Activated CD4-positive, CD25-positive, alpha-beta regulatory T cell treated with anti-CD3 and anti-CD28 coated beads, Interleukin-2, amount 50 U/mL, for 16 hours (primary cell): ENCODE results near the gene LDB3.

ENCODE experiments used
- DNase-seq: peaks from one replicate; pipeline ENCODE4 v3.0.0-alpha.2; 2020; ENCODE audit warnings: low read depth, low spot score

Gene LDB3

GRCh38 chr10:86685893-86686632 is 17.8 kb downstream of the LDB3 start:
- DNase-seq = no peak

- no peak for DNase-seq
These were observed 18.7 kb downstream of the LDB3 start for GRCh38 chr10:86686972-86687371.

GRCh38 chr10:86687750-86688149 is 19.4 kb downstream of the LDB3 start:
- DNase-seq = no peak

- DNase-seq = no peak
These were observed 20.1 kb downstream of the LDB3 start for GRCh38 chr10:86688398-86688921.

GRCh38 chr10:86689146-86689545 is 20.8 kb downstream of the LDB3 start:
- no peak for DNase-seq

- no peak for DNase-seq
These were observed 21.9 kb downstream of the LDB3 start for GRCh38 chr10:86690231-86690630.

- no peak for DNase-seq
These were observed 22.4 kb downstream of the LDB3 start for GRCh38 chr10:86690657-86691084.

- DNase-seq = no peak
These were observed 23.2 kb downstream of the LDB3 start for GRCh38 chr10:86691333-86692022.

GRCh38 chr10:86692023-86692514 is 23.8 kb downstream of the LDB3 start:
- DNase-seq = no peak

- DNase-seq = no peak
These were observed 24.4 kb downstream of the LDB3 start for GRCh38 chr10:86692664-86693063.

- DNase-seq = no peak
These were observed 25.0 kb downstream of the LDB3 start for GRCh38 chr10:86693275-86693674.

- no peak for DNase-seq
These were observed 25.5 kb downstream of the LDB3 start for GRCh38 chr10:86693721-86694369.

- no peak for DNase-seq
These were observed 30.1 kb downstream of the LDB3 start for GRCh38 chr10:86698207-86698940.

- no peak for DNase-seq
These were observed 30.8 kb downstream of the LDB3 start for GRCh38 chr10:86699125-86699524.

GRCh38 chr10:86699541-86699940 is 31.2 kb downstream of the LDB3 start:
- no peak for DNase-seq

GRCh38 chr10:86699991-86700840 is 31.9 kb downstream of the LDB3 start:
- DNase-seq = no peak

- DNase-seq = no peak
These were observed 32.7 kb downstream of the LDB3 start for GRCh38 chr10:86700851-86701617.

GRCh38 chr10:86703176-86703575 is 34.9 kb downstream of the LDB3 start:
- DNase-seq = no peak

- no peak for DNase-seq
These were observed 36.8 kb downstream of the LDB3 start for GRCh38 chr10:86705139-86705538.

- DNase-seq = no peak
These were observed 37.6 kb downstream of the LDB3 start for GRCh38 chr10:86705905-86706304.
